Measurements from ENCODE around the gene PCNA.
"Not testable (repeated sequence)": the region's sequence is repeated elsewhere in the genome, so short reads cannot be mapped to it uniquely, and the experiment has no call there.

The PCNA gene

DNA sequence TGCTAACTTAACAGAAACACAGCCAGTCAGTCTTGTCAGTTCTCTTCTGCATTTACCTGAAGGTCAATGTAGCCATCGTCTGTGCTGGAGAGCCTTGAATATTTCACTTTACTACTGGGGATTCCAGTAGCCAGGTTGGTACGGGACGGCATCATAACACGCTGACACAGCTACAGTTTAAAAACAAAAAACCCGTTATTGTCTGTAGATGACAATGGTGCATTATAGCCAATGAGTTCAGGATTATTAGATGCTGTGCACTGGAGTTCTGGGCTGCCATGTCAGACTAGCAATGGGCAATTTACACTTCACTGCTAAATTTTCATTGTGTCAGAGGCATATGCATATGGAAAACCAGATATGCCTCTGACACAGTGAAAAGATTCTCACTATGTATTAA lies 10.5 kb downstream of the PCNA start:
- CTCF ChIA-PET, result no interaction called here
- POLR2A ChIA-PET (ENCODE audit: low non-redundant PET), result no interaction called here
- no peak for DNase-seq (ENCODE audit: low spot score)
- H3K27ac ChIP-seq, result no peak overlapping the region
- TF ChIP-seq, protein P1, sequence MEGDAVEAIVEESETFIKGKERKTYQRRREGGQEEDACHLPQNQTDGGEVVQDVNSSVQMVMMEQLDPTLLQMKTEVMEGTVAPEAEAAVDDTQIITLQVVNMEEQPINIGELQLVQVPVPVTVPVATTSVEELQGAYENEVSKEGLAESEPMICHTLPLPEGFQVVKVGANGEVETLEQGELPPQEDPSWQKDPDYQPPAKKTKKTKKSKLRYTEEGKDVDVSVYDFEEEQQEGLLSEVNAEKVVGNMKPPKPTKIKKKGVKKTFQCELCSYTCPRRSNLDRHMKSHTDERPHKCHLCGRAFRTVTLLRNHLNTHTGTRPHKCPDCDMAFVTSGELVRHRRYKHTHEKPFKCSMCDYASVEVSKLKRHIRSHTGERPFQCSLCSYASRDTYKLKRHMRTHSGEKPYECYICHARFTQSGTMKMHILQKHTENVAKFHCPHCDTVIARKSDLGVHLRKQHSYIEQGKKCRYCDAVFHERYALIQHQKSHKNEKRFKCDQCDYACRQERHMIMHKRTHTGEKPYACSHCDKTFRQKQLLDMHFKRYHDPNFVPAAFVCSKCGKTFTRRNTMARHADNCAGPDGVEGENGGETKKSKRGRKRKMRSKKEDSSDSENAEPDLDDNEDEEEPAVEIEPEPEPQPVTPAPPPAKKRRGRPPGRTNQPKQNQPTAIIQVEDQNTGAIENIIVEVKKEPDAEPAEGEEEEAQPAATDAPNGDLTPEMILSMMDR (conservative IDR thresholded peaks at IDR 0.05; ENCODE audit: low read depth), result no peak

DNA sequence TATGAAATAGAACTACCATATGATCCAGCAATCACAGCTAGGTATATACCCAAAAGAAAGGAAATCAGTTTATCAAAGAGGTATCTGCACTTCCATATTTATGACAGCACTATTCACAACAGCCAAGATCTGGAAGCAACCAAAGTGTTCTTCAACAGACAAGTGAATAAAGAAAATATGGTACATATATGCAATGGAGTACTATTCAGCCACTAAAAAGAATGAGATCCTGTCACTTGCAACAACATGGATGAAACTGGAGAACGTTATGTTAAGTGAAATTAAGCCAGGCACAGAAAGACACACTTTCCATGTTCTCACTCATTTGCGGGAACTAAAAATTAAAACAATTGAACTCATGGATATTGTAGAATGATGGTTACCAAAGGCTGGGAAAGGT lies 15.3 kb downstream of the PCNA start:
- TF ChIP-seq, protein P1 (conservative IDR thresholded peaks at IDR 0.05; ENCODE audit: low read depth), result no peak
- POLR2A ChIA-PET (ENCODE audit: low non-redundant PET), result no interaction called here

DNA sequence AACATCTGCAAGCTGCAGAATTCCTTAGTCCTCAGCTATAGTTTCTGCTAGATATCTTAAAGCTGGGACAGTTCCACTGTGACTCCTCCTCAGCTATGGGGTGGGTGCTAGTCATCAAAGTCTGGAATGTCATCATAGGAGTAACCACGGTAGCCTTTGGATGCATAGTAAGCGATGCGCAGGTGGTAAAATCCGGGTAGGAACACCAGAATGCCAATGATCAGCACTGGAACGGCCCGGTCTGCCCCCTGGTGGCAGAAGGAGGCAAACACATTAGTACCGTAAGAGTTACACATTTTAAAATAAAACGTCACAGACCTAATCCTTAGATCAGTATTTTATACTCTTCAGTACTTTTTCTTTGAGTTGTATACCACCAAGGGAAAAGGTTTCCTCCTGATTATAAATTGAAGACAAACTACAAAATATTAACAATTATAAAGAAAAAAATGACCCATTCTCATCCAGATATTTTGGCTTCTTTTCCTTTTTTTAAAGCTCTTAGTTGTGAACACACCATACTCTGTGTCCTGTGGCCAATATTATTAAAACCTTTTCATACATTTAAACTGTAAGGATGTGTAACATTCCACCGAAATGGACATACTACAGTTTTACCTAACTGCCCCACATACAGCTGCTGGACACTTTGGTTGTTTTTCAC lies 18.9 kb downstream of the PCNA start:
- TF ChIP-seq, protein P1 (conservative IDR thresholded peaks at IDR 0.05; ENCODE audit: low read depth), result peak; percentile 96
- POLR2A ChIA-PET (ENCODE audit: low non-redundant PET), result interaction anchor here (0.6 kb wide), 1 partner anchor 407 kb away, joined by 3 read pairs; no protein-coding TSS in a partner anchor
- no peak overlapping the region for H3K27ac ChIP-seq
- CTCF ChIA-PET, result interaction anchor here (0.6 to 1.8 kb wide), 33 partner anchors 10 to 1017 kb away, joined by 3 to 9 read pairs (median 3); no protein-coding TSS in a partner anchor
- DNase-seq (ENCODE audit: low spot score), result peak; percentile 76

More for the DNA sequence above, 15.3 kb downstream of the PCNA start:
- H3K27ac ChIP-seq, result no peak overlapping the region
- CTCF ChIA-PET, result no interaction called here
- no peak for DNase-seq (ENCODE audit: low spot score)

DNA sequence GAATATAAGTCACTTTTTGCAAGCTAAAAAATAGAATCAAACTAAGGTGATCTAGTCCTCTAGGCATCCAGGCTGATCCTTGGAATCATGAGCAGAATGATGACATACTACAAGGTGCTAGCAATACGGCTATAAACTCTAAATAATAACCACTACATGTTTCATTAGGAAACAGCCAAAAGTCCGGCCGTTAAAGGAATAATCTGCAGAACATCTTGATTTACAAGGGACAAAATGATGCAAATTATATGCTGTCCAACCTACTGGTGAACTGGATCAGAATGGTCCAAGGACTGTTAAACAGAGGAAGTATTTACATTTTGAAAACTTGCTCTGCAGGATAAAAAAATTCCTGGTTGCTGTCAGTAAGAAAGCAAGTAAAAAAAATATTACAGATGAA lies 19.8 kb downstream of the PCNA start:
- DNase-seq (ENCODE audit: low spot score); POLR2A ChIA-PET (ENCODE audit: low non-redundant PET); H3K27ac ChIP-seq: not testable (repeated sequence)
- CTCF ChIA-PET, result interaction anchor here (0.6 to 1.8 kb wide), 5 partner anchors 63 to 338 kb away, joined by 3 to 5 read pairs (median 4); no protein-coding TSS in a partner anchor

DNA sequence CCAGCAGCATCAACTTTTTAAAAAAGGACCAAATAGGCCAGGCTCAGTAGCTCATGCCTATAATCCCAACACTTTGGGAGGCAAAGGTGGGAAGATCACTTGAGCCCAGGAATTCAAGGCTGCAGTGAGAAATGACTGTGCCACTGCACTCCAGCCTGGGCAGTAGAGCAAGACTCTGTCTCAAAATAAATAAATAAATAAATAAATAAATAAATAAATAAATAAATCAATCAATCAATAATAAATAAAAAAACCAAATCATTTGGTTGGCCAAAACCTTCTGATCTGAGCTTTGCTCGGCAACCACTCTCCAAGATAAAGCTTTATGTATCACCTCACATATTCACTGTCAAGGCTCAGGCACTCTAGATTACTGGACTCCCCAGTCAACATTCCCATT lies 20.7 kb downstream of the PCNA start:
- H3K27ac ChIP-seq; DNase-seq (ENCODE audit: low spot score); POLR2A ChIA-PET (ENCODE audit: low non-redundant PET): not testable (repeated sequence)
- CTCF ChIA-PET, result interaction anchor here (0.6 to 1.8 kb wide), 4 partner anchors 18 to 297 kb away, joined by 3 to 5 read pairs (median 4); no protein-coding TSS in a partner anchor

DNA sequence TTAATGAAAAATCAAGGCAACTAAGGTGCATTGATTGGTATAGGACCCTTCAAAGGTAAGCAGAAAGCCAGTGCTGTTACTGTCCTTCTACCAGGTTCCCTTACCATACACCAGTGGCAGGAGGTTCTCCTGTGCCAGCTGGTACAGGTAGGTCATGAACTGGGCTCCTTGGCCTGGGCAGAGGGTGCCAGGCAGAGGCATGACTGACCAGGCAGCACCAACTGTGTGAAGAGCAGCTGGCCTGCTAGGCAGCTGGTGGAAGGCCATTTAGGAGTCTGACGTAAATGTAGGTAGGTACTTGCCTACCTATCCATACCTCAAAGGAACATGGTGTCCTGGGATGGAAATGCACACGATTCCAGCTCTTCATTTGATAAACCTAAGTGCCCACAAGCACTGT lies 23.3 kb downstream of the PCNA start:
- CTCF ChIA-PET, result no interaction called here
- TF ChIP-seq, protein P1 (conservative IDR thresholded peaks at IDR 0.05; ENCODE audit: low read depth), result no peak
- POLR2A ChIA-PET (ENCODE audit: low non-redundant PET), result no interaction called here
- H3K27ac ChIP-seq, result no peak overlapping the region
- no peak for DNase-seq (ENCODE audit: low spot score)

DNA sequence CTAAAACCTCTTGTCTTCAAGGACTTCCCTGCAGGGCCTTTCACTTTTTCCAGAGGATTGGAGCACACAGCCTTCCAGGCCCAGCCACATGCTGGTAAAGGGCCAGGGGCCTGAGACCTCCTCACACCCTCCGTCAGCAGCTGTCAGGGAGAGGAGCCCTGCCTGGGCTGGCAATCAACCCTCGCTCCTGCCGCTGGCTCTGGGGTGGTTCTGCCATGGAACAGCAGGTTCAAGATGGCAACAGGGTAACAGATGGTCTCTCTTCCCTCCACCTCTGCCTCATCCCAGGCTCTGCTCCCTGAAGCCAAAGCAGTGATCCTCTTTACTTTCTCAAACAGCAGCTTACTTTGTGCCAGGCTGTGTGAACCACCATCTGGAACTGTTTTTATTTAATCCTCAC lies 23.8 kb downstream of the PCNA start:
- ChIA-PET POLR2A (ENCODE audit: low non-redundant PET) (no interaction called here), CTCF (interaction anchor here (0.5 to 0.7 kb wide), 2 partner anchors 33 to 205 kb away, joined by 3 to 5 read pairs; no protein-coding TSS in a partner anchor)
- TF ChIP-seq, protein P1 (conservative IDR thresholded peaks at IDR 0.05; ENCODE audit: low read depth), result no peak
- no peak for DNase-seq (ENCODE audit: low spot score)
- 0 out of 2 replicates have a peak overlapping the region, but pooled peaks have one; percentile 14 for H3K27ac ChIP-seq

All from RWPE1 (cell line).